GM21723 (cell line): ENCODE measurements around the gene CKAP2L.

Experiments used
- ATAC-seq: cut with Tn5 transposase; IDR thresholded peaks from one replicate; pipeline ENCODE4 v1.9.1; 2021; ENCODE audit warnings: mild to moderate bottlenecking, moderate library complexity; ENCODE audit not compliant: unreplicated experiment

Gene CKAP2L

DNA sequence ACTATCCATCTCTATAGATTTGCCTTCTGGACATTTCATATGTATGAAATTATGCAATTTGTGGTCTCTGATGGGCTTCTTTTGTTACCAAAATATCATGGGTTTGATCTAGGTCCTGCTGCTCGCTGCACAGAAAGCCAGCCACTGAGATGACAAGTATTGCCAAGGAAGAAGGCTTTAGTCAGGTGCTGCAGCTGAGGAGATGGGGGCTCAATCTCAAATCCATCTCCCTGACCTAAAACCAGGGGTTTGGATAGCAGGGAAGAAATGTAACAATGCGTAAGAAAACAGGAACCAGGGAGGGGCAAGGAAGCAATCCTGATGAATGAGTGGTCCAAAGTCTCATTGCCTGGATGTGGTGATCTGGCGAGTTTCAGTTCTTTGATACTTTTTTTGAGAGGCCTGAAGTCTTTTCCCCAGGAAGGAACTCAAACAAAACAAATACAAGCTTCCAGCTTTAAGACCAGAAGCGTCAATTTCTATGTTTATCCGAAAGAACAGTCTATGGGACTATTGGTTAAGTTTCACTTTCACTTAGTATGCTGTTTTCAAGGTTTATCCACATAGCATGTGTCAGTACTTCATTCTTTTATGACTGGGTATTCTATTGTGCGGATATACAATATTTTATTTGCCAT is 3.4 kb upstream of the CKAP2L start:
- ATAC-seq, result no peak

DNA sequence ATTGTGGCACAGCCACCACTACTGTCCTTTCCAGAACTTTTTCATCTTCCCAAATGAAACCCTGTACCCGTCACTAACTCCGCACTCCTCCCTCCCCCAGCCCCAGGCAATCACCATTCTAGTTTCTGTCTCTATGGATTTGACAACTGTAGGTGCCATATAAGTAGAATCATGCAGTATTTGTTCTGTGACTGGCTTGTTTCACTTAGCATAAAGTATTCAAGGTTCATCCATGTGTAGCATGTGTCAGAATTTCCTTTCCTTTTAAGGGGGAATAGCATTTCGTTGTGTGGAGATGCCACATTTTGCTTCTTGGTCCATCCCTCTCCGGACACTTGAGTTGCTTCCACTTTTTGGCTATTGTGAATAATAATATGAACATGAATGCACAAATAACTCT is 842 bp upstream of the CKAP2L start:
- ATAC-seq, result no peak

DNA sequence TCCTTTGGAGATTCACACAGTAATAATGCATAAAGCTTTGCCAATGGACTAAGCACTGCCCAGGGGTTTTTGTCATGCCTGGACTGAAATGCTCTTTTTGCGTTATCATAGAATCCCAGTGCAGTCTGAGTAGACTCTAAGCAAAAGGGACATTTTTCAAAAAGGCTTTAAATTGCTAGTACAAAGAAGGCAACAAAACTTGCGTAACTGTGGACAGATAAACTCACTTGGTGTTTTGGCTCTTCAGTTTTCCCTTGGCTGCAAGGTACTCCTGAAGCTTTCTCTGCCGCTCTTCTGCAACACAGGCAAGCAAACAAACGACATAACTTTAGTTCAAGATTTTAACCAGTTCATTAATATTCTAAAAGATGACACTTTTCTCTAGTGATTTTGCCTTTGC is 2.1 kb downstream of the CKAP2L start:
- no peak for ATAC-seq

DNA sequence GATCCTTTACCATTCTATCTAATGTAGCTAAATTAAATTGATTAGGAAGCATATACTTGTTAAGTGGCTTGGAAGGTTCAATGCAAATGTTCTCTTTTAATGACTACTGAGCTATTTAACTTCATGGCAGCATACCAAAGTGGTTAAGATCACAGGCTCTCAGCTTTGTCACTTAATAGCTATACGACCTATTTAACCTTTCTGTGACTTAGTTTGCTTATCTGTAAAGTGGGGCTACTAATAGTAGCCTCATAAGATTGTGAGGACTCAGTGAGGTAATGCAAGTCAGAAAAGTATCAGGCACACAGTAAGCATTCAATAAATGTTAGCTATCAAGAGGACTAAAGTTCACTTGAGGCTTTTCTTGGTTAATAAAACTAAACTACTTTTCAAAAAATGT is 4.3 kb downstream of the CKAP2L start:
- no peak for ATAC-seq

DNA sequence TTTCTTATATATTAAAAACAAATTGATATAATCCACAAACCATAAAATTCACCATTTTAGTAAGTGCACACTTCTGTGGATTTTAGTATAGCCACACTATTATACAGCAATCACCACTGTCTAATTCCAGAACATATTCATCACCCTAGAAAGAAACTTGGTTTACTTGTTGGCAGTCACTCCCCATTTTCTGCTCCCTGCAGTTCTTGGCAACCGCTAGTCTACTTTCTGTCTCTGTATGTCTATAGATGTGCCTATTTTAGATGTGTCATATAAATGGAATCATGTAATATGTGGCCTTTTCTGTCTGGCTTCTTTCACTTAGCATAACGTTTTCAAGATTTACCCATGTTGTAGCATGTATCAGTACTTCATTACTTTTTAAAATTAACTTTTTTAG is 5.7 kb downstream of the CKAP2L start:
- ATAC-seq, result no peak

DNA sequence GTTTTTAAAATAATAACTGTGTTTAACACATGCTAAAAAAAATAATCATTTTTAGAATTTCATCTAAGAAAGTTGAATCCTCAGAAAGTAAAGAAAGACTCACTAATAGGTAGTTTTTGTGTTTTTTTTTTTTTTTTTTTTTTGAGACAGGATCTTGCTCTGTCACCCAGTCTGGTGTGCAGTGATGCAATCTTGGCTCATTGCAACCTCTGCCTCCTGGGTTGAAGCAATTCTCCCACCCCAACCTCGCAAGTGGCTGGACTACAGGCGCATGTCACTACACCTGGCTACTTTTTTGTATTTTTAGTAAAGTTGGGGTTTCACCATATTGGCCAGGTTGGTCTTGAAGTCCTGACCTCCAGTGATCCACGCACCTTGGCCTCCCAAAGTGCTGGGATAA is 7.1 kb downstream of the CKAP2L start:
- no peak for ATAC-seq

DNA sequence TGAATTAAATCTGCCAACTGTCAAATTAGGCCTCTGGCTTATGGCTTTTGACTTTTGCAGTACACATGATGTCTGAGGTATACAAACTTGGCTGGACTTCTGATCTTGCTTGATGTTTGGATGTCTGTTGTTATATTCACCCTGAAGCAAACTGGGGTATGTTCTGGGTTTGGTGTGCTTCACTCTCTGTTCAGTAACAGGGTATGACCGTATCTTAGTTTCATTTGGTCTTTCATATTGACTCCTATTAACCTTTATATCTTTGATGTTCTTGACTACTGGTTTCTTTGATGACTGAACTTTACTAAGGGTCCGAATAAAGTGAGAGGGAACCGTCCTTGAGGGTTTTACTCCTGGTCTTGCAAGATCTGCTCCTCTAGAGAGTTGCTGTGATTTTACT is 8.2 kb downstream of the CKAP2L start:
- no peak for ATAC-seq

DNA sequence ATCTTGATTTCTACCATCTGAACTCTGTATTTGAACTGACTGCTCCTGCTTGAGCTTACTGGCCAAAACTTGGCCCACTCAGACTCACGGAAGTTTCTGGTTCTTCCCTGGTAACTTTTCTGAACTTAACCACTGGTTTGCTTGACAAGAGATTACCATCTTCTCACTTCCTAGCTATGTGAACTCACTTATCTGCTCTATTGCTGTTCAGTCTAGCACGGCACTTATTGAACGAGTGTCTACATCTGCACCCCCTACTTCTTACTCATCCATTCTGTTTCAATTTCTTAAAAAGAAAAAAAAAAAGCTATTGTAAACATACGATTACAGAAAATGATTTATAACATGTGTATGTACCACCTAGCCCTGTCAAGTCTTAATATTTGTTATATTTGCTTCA is 9.0 kb downstream of the CKAP2L start:
- ATAC-seq, result no peak

DNA sequence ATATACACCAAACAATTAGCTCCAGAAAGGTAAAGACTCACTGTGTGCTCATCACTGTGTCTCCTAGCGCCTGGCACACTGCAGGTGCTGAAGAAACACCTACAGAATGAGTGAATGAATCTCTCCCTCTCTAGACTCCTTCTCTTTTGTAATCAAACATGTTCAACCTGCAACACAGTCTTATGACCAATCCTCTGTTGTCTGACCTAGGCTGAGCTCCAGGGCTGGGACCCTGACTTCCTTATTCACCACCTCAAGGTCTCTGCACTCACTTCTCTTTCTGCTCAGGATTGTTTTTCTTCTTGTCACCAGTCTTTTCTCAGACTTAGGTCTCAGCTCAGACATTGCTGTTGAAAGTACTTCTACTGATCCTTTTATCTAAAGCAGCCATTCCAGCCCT is 9.8 kb downstream of the CKAP2L start:
- no peak for ATAC-seq

DNA sequence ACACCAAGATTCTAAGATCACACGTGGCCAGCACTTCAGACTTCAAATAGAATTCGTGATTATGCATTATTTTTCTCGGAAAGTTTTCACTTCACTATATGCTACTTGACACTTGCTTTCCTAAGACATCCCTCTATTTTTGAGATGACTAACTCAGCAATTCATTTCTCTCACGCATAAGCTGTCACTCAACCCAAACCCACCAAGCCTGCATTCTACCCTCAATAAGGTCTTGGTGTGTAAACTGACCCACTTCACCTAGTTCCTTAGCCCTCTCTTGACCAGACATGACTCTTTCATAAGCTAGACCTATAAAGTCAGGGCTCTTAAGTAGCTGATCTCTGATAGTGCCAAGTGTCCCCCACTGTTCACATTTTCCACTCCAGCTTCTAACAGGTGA is 11.7 kb downstream of the CKAP2L start:
- ATAC-seq, result no peak

DNA sequence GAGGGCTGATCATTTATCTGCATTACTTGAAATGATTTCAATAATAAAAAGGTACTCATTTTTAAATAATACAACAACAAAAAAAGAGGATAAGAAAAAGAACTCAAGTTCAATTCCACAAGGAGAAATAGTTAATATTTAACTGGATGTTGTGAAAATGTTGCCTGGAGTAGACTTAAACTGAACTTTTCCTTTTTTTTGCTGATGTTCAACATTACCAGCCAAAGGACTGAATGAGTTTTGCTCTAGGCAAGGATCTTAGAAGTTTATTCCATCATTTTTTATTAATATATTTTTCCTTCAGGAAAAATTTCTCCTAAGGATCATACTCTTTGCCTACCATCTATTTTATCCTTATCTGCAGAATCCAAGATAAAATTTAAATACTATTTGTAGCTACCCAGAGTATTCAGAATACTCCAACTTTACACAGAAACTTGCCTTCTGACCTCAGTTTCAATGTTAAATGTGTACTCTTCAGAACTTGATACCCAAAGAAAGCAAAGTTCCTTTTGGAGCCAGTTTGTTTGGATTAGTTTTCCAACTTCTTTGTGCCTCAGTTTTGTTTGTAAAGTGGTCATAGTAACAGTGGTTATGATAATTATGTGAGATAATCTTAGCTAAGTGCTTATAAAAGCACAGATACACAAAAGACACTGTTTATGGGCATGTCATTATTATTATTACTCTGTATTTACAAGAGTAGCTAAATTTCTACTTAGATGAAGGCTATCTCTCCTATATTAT is 12.8 kb downstream of the CKAP2L start:
- no peak for ATAC-seq

DNA sequence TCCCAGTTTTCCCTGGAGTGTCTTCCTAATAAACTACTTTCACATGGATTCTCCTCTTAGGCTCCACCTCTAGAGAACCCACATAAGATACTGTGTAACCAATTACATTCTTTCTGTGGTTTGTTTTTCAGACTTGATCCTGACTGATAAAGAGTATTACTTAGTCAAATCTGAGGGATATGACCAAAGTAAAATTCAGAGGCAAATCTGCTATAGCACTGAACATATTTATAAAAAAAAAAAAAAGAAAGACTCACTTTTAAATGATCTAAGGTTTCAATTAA is 13.9 kb downstream of the CKAP2L start:
- no peak for ATAC-seq

DNA sequence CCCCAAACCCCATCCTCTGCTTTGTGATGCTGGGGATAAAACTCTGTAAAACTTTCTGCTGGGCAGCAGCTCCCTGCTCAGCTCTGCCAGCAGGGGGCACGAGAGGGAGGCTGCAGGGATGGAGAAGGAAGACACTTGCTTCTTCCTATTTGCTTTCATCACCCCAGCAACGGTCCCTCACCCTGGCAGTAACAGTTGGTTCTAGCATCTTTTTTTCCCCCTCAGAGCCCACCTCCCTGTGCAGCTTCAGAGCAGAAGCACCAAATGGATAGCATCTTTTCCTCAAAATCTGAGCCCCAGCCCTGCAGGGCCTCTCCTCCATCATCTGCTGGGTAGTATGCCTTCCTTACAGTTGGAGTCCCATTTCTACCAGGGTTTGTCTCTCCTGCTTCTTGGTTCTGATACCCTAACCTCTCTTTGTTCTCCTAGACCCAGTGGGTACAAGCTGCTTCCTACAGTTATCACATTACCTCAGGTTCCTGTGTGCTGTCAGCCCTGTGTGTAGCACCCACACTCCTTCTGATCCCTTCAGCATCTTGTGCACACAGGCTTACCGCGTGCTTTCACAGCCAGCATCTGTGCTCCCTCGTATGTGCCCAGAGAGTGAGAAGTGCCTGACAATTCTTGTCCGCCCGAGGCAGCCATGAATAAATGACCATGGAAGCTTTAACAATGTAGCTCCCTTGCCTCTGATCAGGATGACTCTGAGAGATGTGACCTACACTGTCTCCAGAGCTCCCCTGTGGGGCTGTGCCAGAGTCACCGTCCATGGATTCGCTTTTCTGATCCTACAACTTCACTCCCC is 14.5 kb downstream of the CKAP2L start:
- peak; percentile 72 for ATAC-seq

DNA sequence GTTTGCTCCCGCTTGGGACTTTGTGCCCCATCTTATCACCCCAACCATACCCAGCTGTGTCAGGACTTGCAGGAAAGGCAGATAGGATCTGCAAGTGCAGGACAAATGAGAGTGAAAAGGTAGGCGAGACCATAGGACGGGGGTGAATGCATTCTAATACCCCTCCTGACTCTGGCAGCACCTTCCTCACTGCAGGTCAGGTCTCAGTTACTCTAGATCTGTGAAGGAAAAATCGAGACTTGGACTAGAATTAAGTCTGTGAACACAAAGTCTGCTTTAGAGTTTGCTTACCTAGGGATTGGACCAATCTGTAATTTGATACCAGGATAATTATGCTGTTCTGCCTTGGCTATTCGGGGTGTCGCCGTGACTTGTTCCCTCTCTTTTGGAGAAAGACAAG is 23.9 kb downstream of the CKAP2L start:
- ATAC-seq, result no peak

DNA sequence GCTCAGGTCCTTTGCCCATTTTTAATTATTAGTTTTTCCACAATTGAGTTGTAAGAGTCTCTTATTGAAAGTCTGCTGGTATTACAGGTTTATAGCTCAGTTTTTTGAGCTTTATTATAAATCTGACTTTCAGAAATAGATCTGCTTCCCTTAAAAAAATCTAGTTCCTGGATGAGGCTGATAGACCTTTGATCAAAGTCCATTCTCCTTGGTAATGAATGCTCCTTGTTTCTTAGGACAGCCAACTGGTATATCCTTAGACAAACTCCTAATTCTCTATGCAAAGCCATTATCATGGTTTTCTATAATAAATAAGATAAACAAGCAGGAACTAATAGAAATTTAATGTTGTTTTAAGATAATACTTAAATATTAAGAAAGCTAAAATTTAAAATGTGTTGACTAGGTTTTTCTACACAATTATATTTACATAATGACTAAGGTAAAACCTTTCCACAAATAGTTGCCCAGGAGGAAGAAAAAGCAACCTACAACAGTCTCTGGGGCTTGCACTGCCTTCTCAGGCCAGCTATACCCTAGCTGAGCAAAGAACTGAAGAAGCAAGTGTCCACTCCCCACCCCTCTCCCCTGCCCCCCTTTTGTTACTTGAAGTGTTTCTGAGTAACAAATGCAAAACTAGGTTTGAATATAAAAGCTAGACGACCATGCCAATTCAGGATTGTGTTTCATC is 26.7 kb downstream of the CKAP2L start:
- no peak for ATAC-seq

DNA sequence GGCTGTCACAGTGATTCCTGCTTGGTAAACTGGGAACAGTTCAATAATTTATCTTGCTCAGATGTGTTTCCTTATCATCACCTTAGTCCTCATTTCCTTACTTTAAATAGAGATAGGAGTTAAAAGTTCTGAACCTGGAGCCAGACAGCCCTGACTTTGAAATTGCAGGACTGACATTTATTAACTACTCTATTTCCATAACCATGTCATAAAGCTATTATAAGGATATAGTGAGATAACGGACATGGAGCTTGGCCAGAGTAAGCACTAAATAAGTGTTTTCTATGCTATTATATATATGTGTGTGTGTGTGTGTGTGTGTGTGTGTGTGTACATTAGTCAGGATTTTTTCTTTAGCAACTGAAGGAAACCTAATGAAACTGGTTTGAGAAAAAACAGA is 30.5 kb downstream of the CKAP2L start:
- no peak for ATAC-seq

DNA sequence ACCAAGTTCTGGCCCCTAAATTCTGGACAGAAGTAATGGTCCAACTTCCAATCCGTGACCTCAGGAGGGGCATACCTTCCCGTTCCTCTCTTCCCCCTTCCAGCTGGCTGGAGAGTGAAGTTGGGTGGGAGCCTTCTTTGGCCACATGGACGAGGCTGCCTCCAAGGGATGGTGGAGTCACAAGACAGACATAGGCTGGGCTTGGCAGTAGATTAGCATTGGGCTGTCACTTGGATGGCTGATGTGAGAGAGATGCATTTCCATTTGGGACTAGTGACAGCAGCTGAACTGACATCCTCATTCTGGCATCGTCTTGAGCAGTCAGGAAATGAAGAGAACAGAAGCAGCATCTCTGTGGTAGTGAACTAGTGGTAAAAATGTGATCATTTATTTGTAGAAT is 31.0 kb downstream of the CKAP2L start:
- no peak for ATAC-seq

DNA sequence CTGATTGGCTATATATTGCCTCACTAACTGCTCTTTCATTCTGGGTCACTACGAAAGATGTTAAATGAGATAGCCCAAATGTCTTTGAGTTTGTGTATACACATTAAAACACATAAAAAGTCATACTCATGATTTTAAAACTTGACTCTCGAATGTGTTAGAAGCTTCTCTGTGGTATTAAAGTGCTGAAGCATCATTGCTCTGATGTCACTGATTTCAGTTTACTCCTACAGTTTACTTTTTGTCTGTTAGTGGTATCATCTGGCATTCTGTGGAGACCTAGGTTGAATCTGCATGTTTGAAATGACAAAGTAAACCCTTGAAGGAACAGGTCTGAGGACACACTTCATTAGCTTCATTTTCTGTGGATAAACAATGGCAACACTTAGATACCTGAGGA is 32.9 kb downstream of the CKAP2L start:
- no peak for ATAC-seq

DNA sequence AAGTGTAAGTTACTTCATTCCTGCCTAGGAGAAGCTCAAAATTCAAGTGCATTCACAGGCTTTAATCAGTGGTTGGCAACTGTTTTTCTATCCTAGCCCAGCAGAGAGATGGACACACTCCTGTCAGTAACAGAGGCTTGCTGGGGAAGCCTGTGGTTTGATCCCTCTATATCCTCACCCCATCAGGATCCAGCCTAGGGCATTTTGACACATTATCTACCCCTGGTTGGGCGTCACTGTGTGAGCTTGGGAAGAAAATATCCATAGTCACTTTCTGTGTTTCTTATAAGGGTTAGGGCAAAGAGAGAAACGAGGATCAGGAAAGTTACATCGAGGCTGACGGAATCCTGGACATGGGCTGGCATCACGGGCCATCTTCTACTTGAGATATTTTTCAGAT is 33.6 kb downstream of the CKAP2L start:
- ATAC-seq, result no peak

DNA sequence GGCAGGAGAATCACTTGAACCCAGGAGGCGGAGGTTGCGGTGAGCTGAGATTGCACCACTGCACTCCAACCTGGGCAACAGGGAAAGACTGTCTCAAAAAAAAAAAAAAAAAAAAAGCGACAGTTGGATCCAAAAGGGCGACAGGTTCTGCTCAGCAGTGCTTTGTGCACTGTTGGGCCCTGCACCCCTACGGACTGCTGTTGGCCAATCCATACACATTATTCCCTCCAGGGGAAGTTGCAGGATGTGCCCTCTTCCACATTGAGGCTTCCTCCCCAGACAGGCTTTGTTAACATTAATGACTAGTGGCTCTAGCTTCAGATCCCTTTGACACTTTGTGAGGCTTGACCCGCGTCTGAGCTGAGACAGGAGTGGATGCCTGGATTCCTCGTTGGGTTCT is 34.2 kb downstream of the CKAP2L start:
- ATAC-seq, result no peak

DNA sequence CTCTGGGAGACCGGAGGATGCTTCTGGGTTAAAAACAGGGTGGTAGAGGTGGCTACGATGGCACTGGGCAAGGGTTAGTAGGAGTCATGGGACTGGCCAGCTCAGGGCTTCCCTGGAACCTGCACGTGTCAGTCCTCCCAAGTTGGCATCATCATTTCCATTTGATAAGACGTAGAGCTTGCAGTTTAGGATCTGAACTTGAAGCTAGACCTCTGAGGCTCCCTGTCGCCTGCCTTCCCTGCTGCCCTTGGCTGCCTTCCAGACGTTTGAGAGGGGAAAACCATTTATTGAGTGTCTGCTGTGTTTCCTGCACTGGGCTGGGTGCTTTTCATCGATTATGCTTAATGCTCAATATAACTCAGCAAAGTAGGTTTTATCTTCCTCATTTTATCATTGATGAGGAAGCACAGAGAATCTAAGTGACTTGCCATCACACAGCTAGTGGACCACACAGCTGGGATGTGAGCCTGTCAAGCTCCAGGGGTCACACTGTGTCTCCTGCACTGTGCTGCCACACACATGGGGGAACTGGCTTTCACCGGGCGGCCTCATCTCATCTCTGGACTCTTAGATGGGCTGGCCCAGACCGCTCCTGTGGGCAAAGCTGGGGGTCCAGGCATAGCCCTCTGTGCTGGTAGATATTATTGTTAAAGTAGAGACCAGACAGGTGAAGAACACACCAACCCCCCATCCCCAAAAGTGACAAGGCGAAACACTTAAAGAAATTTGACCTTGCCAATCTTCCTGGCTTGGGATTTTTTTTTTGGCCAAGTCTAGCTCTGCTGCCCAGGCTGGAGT is 35.8 kb downstream of the CKAP2L start:
- no peak for ATAC-seq
